Activated CD4-positive, alpha-beta T cell treated with anti-CD3 and anti-CD28 coated beads for 24 hours (primary cell): ENCODE measurements around the gene C14orf132.
"Not testable (repeated sequence)": the region's sequence is repeated elsewhere in the genome, so short reads cannot be mapped to it uniquely, and the experiment has no call there.

Source experiments
- DNase-seq, 2 donors: peaks; one replicate each; pipeline ENCODE4 v3.0.0-alpha.2; 2020; ENCODE audit warnings: low read depth in 2 of 2

Gene C14orf132

GRCh38 chr14:96038920-96039632 is at the start of gene C14orf132:
TSS of gene C14orf132 (plus strand) at chr14:96039362. CDS start at chr14:96039501, 139 bp downstream.
- peak; percentile 50 to 53 for DNase-seq

GRCh38 chr14:95993768-95994592 is 45.2 kb upstream of the C14orf132 start:
- DNase-seq: peak in 1 of 2 donors; percentile 1

- no peak for DNase-seq
Measured at GRCh38 chr14:95994593-95994928, 44.6 kb upstream of the C14orf132 start.

GRCh38 chr14:95998656-95999055 is 40.5 kb upstream of the C14orf132 start:
- DNase-seq: no peak

- no peak for DNase-seq
Measured at GRCh38 chr14:96001866-96002497, 37.2 kb upstream of the C14orf132 start.

GRCh38 chr14:96002498-96002884 is 36.7 kb upstream of the C14orf132 start:
- no peak for DNase-seq

GRCh38 chr14:96011131-96011530 is 28.0 kb upstream of the C14orf132 start:
- no peak for DNase-seq

- no peak for DNase-seq
Measured at GRCh38 chr14:96011607-96012006, 27.6 kb upstream of the C14orf132 start.

- not testable (repeated sequence) for DNase-seq
Measured at GRCh38 chr14:96012757-96013156, 26.4 kb upstream of the C14orf132 start.

GRCh38 chr14:96014176-96014575 is 25.0 kb upstream of the C14orf132 start:
- DNase-seq: no peak

GRCh38 chr14:96016501-96017160 is 22.5 kb upstream of the C14orf132 start:
- no peak for DNase-seq

GRCh38 chr14:96017882-96018281 is 21.3 kb upstream of the C14orf132 start:
- no peak for DNase-seq

GRCh38 chr14:96027431-96028355 is 11.5 kb upstream of the C14orf132 start:
- no peak for DNase-seq

GRCh38 chr14:96029089-96029645 is 10.0 kb upstream of the C14orf132 start:
- no peak for DNase-seq

- no peak for DNase-seq
Measured at GRCh38 chr14:96030108-96030760, 8.9 kb upstream of the C14orf132 start.

GRCh38 chr14:96031691-96032090 is 7.5 kb upstream of the C14orf132 start:
- DNase-seq: no peak

- no peak for DNase-seq
Measured at GRCh38 chr14:96035456-96035855, 3.7 kb upstream of the C14orf132 start.

GRCh38 chr14:96037891-96038557 is 1.1 kb upstream of the C14orf132 start:
- DNase-seq: no peak

GRCh38 chr14:96038558-96038919 is 623 bp upstream of the C14orf132 start:
- DNase-seq: no peak
